HUES64 (cell line): ENCODE measurements around the gene ZNF516.

Source experiments
- H3K27ac ChIP-seq: 2 replicates; pipeline ENCODE4 v1.7.0; 2013; ENCODE audit warnings: low read depth, low read length, inconsistent platforms
- H3K27me3 ChIP-seq: 2 replicates; pipeline ENCODE4 v1.6.1; 2013; ENCODE audit warnings: mild to moderate bottlenecking, low read length; ENCODE audit not compliant: insufficient read depth
- H3K36me3 ChIP-seq: 2 replicates; pipeline ENCODE4 v1.6.1; 2013; ENCODE audit warnings: mild to moderate bottlenecking, low read length; ENCODE audit not compliant: insufficient read depth
- H3K4me1 ChIP-seq: 2 replicates; pipeline ENCODE4 v1.6.1; 2013; ENCODE audit warnings: mild to moderate bottlenecking, low read length, moderate library complexity; ENCODE audit not compliant: insufficient read depth
- H3K4me3 ChIP-seq: 2 replicates; pipeline ENCODE4 v1.5.1; 2013; ENCODE audit warnings: mild to moderate bottlenecking, low read length, moderate library complexity
- H3K9ac ChIP-seq: 2 replicates; pipeline ENCODE4 v1.6.1; 2013; ENCODE audit warnings: mild to moderate bottlenecking, low read depth, low read length
- H3K9me3 ChIP-seq: 2 replicates; pipeline ENCODE4 v1.6.1; 2013; ENCODE audit warnings: low read depth, low read length; ENCODE audit not compliant: insufficient read depth
- WGBS: fragments of 150-250, 120-280 bp; methylation state at CpG from one replicate; pipeline ENCODE4 v1.1.7; 2013; ENCODE audit warnings: missing lambda C conversion rate; 5-methylcytosine and 5-hydroxymethylcytosine counted together

ZNF516 gene

GRCh38 chr18:76370201-76370600 is 124.8 kb downstream of the ZNF516 start:
- no peak overlapping the region for H3K4me3 ChIP-seq
- WGBS = 95% methylated on average over 12 of the region's 12 CpGs
- no peak overlapping the region for H3K27ac ChIP-seq
- no peak overlapping the region for H3K9ac ChIP-seq
- H3K36me3 ChIP-seq = peaks cover 10% of the 10 kb centered on the region
- H3K4me1 ChIP-seq = peaks cover 14% of the 10 kb centered on the region
- H3K27me3 ChIP-seq = no peaks in the 10 kb centered on the region
- no peaks in the 10 kb centered on the region for H3K9me3 ChIP-seq

DNA sequence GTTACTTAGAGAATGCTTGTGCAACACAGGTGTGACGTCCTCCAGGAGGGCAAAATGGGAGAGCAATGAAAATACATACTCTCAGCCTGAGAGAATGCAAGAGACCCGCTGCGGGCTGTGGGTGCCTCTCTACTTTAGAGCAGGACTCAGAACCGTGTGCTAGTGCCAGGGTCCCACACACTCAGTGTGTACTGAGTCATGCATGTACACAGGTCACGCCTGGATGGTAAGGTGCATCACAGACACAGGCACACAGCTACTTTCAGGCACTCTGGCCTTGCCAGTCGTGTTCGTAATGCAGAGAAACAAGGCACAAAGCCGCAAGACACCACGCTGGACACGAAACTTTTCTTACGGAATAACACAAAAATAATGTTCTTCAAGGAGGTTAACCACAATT is 125.3 kb downstream of the ZNF516 start:
- Histone ChIP-seq H3K4me1 (peaks cover 14% of the 10 kb centered on the region), H3K36me3 (peaks cover 10% of the 10 kb centered on the region), H3K27me3 (no peaks in the 10 kb centered on the region), H3K4me3 (no peak overlapping the region), H3K9ac (no peak overlapping the region), H3K27ac (no peak overlapping the region), H3K9me3 (no peaks in the 10 kb centered on the region)
- 90% methylated on average over 11 of the region's 11 CpGs for WGBS

- Histone ChIP-seq H3K4me3 (no peak overlapping the region), H3K27ac (no peak overlapping the region), H3K27me3 (no peaks in the 10 kb centered on the region), H3K36me3 (peaks cover 10% of the 10 kb centered on the region), H3K4me1 (peaks cover 14% of the 10 kb centered on the region), H3K9ac (no peak overlapping the region), H3K9me3 (no peaks in the 10 kb centered on the region)
- 91% methylated on average over 2 of the region's 5 CpGs for WGBS
These were observed 126.1 kb downstream of the ZNF516 start for GRCh38 chr18:76368976-76369375.

GRCh38 chr18:76368271-76368670 is 126.8 kb downstream of the ZNF516 start:
- Histone ChIP-seq H3K27ac (no peak overlapping the region), H3K4me3 (no peak overlapping the region), H3K9ac (no peak overlapping the region), H3K9me3 (no peaks in the 10 kb centered on the region), H3K36me3 (peaks cover 10% of the 10 kb centered on the region), H3K4me1 (peaks cover 11% of the 10 kb centered on the region), H3K27me3 (no peaks in the 10 kb centered on the region)
- 81% methylated on average over 3 of the region's 3 CpGs for WGBS

- WGBS = 92% methylated on average over 18 of the region's 20 CpGs
- Histone ChIP-seq H3K27ac (no peak overlapping the region), H3K36me3 (peaks cover 10% of the 10 kb centered on the region), H3K27me3 (no peaks in the 10 kb centered on the region), H3K9ac (no peak overlapping the region), H3K9me3 (no peaks in the 10 kb centered on the region), H3K4me1 (peaks cover 10% of the 10 kb centered on the region; the same call in 1 of the 2 replicates), H3K4me3 (no peak overlapping the region)
These were observed 127.6 kb downstream of the ZNF516 start for GRCh38 chr18:76367168-76368125.

GRCh38 chr18:76365561-76365960 is 129.5 kb downstream of the ZNF516 start:
- 96% methylated on average over 10 of the region's 10 CpGs for WGBS
- H3K27me3 ChIP-seq = no peaks in the 10 kb centered on the region

DNA sequence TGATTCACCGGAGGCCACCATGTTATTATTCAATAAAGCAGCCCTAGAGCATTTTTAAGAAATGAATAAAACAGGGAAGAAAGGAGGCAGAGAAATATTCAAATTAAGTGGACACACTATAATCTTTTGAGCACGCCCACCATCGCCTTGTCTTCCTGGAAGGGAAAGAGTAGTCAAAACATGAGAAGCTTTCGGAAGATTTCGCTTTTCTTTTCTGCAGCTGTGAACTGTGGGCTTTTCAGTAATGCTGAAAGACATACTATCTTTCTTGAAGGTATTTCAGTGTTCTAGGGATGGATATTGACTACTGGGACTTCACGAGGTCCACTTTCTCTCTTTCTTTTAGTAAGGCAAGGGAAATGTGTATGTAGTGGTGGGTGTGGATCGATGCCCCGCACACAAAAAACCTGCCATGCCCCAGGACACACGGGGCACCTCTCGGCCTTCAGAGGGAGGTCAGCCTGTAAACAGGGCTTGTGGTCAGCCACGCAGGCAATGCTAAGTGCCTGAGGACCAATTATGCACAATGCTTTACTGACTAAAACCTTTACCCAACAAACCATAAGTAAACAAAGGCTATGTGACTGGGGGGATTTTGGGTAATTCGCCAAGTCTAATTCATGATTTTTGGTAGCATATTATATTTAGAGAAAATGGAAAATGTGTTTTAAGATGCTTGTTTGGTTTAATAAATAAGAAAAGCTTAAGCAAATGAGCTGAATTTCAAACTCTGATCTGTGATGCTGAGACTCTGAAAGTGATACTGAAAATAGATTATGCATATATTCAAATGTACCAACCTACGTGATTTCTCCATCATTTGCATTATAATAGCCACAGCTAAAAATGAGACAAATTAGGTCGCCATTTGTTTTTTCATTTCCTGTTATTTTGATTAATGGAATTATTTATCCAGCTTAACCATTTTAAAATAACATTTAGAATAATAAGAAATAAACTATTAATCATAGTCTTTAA is 130.5 kb downstream of the ZNF516 start:
- WGBS = 96% methylated on average over 11 of the region's 14 CpGs
- H3K4me1 ChIP-seq = peaks cover 19% of the 10 kb centered on the region
- no peak overlapping the region for H3K9ac ChIP-seq
- no peak overlapping the region for H3K4me3 ChIP-seq
- no peaks in the 10 kb centered on the region for H3K9me3 ChIP-seq
- 0 out of 2 replicates have a peak, but pooled peaks cover 4% of the 10 kb centered on the region for H3K36me3 ChIP-seq
- no peaks in the 10 kb centered on the region for H3K27me3 ChIP-seq
- H3K27ac ChIP-seq = no peak overlapping the region

More at GRCh38 chr18:76365561-76365960, 129.5 kb downstream of the ZNF516 start:
- H3K4me3 ChIP-seq = no peak overlapping the region
- H3K4me1 ChIP-seq = peaks cover 19% of the 10 kb centered on the region
- H3K27ac ChIP-seq = no peak overlapping the region
- H3K36me3 ChIP-seq = peaks cover 10% of the 10 kb centered on the region
- H3K9me3 ChIP-seq = no peaks in the 10 kb centered on the region
- no peak overlapping the region for H3K9ac ChIP-seq

DNA sequence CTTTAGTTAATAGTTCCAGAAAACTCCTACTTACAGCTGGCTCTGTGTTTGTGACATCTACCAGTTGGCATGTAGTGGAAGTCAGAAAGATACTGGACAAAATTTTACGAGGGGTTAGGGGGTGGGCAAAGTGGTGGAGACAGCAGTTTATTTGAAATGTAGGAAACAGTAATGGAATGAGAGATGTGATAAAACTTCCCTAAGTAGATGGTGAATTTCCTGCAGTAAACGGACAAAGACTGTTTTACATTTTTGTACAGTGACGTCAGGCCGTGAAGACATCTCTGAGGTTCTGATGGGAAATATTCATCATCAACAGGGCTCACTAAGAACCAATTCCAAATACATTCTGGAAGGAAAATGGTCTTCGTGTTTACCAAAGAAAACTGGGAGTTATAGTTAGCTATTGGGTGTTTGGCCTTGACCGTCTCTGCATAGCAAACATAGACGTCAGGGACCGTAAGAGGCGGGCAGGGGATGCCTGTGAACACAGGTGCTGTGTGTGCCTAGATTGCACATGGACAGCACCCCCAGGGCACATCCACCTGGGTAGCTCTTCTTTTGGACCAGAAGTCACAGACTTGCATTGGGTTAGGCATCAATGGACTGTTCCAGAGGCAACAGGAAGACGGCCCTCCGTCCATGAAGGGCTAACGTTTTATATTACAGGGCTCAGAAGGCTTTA is 131.5 kb downstream of the ZNF516 start:
- Histone ChIP-seq H3K4me3 (no peak overlapping the region), H3K9ac (no peak overlapping the region), H3K27me3 (no peaks in the 10 kb centered on the region), H3K4me1 (peaks cover 16% of the 10 kb centered on the region), H3K27ac (no peak overlapping the region), H3K9me3 (no peaks in the 10 kb centered on the region), H3K36me3 (0 out of 2 replicates have a peak, but pooled peaks cover 4% of the 10 kb centered on the region)
- 96% methylated on average over 12 of the region's 12 CpGs for WGBS

DNA sequence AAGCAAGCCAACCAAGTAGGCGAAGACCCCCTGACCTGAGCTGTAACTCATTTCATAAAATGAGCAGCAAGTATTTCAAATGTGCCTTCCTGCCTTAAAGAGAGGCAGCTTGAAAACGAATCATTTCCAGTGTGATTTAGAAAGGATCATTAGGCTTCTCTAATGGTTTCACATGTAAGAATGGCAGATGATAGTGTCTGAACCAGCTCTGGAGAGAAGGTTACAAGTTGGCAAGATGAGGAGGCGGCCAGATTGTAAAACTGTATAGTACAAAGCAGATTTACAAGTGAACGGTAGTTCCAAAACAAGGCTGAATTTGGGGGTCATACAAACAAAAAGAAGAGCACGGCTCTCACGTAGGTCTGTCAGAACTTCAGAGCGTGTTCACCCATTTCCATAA is 132.4 kb downstream of the ZNF516 start:
- Histone ChIP-seq H3K4me1 (peaks cover 9% of the 10 kb centered on the region; the same call in 1 of the 2 replicates), H3K4me3 (no peak overlapping the region), H3K9me3 (no peaks in the 10 kb centered on the region), H3K9ac (no peak overlapping the region), H3K27me3 (no peaks in the 10 kb centered on the region), H3K36me3 (0 out of 2 replicates have a peak, but pooled peaks cover 4% of the 10 kb centered on the region), H3K27ac (no peak overlapping the region)
- WGBS = 95% methylated on average over 7 of the region's 7 CpGs

DNA sequence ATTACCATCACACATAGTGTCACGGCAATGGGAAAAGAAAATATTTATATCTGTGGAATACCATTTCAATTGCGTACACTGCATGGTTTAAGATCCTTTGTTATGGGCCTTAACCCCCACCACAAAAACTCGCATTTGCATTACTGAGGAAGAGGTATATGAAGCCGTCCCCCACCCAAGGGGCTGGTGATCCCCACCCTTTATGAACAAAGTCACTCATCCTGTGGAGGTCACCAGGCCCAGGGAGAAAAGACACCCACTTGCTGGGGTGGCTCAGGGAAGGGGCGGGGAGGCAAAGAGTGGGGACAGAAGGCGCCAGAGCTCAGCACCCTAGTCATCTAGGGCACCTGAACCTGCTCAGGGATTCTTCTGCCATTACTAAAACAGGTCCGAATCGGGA is 133.8 kb downstream of the ZNF516 start:
- H3K36me3 ChIP-seq = 0 out of 2 replicates have a peak, but pooled peaks cover 6% of the 10 kb centered on the region

More for the DNA sequence above, 133.8 kb downstream of the ZNF516 start:
- peaks cover 9% of the 10 kb centered on the region; the same call in 1 of the 2 replicates for H3K4me1 ChIP-seq
- H3K27ac ChIP-seq = no peak overlapping the region
- no peak overlapping the region for H3K9ac ChIP-seq
- no peak overlapping the region for H3K4me3 ChIP-seq
- no peaks in the 10 kb centered on the region for H3K9me3 ChIP-seq
- no peaks in the 10 kb centered on the region for H3K27me3 ChIP-seq
- WGBS = 86% methylated on average over 7 of the region's 8 CpGs
